HG03432 (cell line): ENCODE results near the gene INAFM2.

Experiments
- ATAC-seq: cut with Tn5 transposase; IDR thresholded peaks from one replicate; pipeline ENCODE4 v1.9.1; 2021; ENCODE audit warnings: mild to moderate bottlenecking, moderate library complexity; ENCODE audit not compliant: unreplicated experiment

The INAFM2 gene

DNA sequence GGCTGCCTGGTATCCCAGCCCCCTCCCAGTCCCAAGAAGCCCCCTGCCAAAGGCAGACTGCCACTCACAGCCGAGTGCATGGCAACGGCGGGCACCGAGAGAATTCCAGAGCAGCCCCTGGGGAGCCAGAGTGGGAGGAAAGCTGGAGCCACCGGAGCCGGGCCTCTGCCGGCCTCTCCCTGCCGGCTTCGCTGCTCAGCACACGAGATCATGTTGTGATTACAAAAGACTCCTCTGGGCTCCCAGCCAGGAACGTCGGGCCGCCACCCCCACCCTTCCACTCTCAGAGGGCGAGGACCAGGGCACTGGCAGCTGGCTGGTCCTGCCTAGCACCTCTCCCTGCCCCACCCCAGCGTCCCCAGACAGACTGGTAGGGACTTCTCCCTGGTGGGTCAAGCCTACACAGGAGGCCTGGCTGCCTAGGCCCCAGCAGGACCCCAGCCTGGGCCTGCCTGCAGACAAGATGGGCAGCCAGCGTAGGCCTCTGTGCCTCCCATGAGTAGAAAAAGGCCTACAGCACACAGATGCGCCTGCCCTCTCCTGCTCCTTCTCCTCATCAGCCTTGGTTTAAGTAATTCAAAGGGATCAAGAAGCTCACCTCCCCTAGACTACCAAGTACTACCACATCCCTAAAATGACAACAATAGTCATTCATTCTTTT lies 17.4 kb downstream of the INAFM2 start, which contains the start of gene CCDC9B:
TSS of gene CCDC9B (minus strand) at position 200 of the 661 bp plus-strand sequence. CDS start at position 80, 120 bp downstream.
- no peak for ATAC-seq

DNA sequence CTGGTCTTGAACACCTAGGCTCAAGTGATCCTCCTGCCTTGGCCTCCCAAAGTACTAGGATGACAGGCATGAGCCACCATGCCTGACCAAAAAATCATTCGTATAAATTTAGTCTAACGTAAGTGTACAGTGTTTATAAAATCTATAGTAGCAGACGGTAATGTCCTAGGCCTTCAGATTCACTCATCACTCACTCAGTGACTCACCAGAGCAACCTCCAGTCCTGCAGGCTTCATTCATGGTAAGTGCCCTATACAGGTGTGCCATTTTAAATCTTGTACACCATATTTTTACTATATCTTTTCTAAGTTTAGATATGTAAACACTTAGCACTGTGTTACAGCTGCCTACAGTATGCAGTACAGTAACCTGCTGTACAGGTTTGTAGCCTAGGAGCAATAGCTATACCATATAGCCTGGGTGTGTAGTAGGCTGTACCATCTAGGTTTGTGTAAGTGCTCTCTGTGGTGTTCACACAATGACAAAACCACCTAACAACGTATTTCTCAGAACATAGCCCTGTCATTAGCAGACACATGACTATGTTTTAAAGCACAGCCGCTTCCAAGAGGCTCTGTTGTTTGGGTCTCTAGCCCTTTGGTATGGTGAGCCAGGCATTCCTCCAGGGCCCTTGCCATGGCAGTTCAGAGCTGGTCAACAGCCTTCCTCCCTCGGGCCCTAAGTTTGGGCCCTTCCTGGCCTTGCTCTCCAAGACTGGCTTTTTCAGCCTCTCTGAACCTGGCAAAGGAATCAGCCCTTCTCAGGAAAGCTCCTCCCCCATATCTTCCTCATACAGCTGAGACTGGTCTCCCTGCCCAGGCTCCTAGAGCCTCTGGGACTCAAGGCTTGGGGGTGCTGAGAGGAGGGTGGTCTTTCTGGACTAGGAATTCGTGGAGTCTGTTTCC lies 19.2 kb downstream of the INAFM2 start:
- no peak for ATAC-seq

DNA sequence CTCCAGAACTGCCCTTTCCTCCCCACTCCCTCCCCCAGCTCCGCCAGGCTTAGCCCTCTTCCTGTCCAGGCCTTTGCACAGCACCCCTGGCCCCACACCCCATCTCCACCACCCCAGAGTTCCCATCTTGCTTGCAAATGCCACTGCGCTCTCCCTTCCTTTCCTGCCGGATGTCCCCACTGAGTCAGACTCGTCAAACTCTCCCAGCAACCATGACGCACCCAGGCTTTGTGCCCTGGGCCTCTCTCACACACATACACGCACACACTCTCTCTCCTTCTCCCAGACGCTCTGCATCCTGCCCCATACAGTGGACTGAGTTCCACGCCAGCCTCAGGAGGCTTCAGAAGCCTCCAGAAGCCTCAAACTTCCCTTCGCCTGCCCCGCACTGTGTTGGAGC lies 20.0 kb downstream of the INAFM2 start:
- ATAC-seq, result no peak

DNA sequence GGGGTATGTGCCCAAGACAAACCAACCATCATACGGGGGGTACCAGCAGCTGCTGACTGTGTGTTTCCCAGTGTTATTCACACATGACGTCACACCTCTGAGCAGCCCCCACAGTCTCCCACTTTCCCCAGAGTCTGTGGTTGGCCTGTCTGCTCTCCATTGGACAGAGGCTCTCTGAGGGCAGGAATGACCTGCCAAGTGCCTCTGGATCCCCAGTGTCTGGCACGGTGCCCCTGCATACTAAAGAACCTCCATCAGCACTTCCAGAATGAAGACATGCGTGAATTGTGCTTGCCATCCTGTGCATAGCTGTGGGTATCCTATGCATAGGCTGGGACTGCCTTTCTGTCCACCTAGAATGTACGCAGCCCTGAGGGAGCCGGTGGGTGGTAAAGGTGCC lies 20.7 kb downstream of the INAFM2 start:
- ATAC-seq, result no peak

DNA sequence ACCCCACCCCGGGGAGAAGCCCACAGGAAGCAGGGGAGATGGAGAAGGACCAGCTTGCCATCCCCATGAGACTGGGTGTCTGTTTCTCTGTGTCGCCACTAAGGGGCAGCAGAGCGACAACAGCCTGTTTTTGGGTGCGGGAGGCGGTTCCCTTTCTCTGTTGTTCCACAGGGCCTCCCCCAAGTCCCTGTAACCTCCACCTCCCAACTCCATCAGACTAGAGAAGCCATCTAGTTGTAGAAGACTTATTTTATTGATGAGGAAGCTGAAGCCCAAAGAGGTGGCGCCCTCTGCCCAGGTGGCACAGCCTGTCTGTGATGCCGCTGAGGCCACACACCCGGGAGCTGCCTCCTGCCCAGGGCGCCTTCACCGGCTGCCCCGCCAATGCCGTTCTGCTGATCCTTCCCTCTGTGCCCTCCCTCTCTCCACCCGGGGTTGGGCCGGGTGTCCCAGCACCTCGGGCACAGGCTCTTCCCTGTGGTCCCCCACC lies 21.2 kb downstream of the INAFM2 start:
- peak; percentile 49 for ATAC-seq

DNA sequence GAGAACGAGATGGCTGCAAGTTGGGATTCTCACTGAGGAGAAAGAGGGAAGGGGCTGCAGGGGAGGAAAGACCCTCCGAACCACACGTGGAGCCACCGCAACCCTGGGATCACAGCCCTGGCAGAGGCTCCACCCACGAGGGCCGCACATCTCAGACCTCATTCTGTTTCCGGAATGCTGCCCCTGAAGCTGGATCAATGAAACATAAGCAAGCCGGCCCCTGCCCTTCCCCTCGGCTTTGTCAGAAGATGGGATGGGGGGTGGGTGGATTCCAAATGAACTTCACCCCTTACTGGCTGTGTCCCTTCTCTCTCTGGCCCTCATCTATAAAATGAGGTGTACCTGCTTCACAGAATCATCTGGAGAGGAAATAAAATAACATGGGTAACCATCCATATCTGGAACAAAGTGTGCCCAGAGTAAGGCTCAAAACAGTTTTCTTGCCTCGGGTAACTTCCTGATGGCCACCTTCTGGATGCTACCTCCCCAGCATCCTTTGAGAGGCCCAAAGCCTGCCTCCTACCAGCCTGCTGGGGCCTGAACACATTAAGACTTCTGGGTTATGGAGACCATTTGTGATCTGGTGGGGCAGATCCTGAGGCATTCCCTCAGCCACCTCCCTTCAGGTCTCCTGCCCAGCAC lies 21.9 kb downstream of the INAFM2 start:
- ATAC-seq, result no peak

DNA sequence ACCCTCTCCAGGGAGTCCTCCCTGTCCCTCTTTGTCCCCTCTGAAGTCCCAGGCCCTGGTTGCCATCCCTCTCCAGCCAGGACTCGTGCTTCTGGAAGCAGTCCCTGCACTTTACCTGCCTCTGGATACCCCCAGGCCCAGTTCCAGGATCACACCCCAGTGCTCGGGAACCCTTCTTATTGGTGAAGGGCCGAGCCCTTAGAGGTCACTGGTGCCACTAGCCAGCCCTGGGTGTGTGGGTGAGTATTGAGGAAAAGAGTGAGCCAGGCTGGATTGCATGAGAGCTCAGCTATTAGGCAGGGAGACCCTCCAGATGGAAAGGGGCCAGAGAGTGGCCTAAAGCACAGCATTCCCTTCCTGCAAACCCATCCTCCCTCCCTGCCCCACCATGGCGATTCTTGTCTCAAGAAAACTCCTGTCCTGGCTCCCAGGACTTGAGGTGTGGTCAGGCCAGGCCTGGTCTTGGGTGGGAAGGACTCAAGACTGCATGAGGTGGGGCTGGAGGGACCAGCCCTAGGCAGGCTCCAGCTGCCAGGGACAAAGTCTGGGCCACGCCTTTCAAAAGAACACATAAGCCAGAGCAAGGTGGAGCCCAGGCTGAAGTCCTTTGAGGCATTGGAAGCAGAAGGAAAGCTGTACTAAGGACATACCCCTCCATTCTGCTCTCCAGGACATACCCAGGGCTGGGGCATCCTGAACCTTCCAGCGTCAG lies 22.5 kb downstream of the INAFM2 start:
- ATAC-seq, result no peak

DNA sequence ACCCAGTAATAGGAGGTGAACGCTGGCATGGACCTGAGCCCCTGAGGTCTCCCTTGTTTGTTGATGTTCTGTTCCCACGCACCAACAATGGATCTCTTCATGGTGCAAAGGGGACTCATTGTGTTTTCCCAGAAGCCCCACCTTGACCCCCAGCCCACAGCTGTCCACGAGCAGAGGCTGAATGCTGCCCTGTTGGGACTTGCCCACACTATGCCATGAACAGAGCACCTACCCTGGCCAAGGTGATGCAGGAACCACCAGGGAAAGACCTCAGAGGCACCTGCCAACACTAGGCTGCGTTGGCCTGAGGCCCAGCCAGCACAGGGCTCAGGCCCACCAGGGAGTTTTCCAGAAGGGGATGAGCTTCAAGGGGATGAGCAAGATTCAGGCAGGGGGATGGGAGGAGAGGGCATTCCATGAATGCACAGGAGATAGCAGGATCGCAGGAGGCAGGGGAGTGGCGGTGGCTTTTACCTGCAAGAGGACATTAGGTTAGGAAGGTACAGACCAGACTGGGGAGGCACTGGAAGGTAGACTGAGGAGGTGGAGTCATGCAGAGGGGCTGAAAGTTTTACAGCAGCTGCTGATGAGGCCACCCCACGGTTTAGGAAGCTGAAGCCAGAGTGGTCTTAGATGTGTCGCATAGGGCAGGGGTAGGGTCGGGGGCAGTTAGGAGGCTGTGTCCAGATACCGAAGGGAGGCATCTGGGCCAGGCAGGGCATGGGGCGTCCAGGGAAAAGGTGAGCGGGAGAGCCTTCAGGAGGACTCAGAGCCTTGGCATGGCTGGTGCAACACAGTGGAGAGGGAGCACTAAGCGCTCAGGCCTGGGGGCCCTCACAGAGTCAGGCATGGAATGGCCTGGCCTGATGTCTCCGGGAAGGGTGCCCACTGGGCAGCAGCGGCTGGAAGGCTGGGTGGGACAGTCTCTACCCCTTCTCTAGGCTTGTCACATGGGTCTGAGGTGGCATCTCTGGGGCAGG lies 23.4 kb downstream of the INAFM2 start:
- ATAC-seq, result no peak

DNA sequence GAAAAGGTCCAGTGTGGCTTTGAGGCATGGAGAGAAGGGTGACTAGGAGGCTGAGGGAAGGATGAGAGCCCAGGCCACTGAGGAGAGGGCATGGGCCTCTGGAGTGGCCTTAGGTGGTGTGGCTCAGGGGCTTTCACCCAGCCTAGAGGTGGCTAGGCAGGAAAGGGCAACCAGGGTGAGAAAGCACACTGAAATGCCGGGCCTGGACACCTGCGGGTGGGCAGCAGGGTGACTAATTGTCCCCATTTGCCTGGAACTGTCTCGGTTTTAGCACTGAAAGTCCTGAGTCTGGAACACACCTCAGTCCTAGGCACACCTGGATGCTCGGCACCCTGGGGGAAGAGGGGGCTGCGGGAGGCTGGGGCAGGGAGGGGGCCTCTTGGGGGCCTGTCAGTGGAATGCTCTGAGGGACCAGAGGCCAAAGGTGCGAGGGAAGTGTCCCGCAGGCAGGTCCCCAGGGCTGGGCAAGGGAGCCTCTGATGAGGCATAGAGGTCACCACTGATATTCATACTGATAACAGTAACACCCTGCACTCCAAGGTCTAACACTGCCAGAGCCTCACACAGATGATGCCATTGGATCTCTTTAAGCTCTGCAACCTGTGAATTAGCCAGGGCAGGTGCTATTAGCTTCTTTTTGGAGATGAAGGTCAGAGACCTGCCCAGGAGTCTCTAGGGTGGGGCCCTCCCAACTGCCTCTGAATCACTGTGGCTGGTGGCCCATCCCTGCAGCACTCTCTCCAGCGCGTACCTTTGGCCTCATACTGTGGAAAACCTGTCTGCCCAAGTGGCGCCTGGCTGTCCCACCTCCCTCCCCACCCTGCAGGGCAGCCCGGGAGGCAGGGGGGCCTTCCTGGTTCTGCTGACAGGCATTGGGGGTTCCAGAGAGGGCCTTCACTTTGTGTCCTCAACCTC lies 24.3 kb downstream of the INAFM2 start:
- no peak for ATAC-seq

DNA sequence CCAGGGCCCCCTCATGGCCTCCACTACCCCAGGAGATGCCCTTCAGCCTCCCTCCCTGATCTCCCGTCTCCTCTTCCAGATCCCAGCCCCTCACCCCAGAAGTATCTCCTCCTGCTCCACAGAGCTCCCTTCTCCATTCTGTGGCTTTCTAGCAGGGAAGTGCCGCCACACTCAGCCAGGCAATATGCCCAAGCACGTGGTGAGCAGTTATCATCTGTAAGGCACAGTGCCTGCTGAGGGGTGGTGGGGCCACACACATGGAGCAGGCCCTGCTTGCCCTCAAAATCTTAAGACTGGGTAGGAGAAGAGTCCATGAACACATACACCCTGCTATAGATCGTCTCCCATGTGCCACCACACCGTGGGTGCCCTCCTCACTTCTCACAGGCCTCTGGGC lies 25.0 kb downstream of the INAFM2 start:
- ATAC-seq, result no peak

DNA sequence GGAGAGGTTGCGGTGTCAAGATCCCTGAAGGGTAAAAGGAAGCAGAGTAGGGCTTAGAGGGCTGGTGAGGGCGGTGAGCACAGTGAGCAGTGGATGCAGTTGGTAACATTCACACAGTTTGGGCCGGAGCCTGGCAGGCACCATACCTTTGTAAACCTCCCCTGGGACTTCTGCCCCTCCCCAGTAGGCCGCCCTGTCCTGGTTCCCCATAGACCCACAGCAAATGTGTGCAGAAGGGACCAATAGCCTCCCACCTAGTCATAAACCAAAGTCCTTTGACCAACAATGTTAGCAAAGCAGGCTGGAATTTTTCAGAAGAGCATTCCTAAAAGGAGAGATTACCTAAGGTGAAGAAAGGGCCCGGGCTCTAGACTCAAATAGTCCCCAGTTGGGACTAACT lies 25.7 kb downstream of the INAFM2 start:
- ATAC-seq, result no peak

DNA sequence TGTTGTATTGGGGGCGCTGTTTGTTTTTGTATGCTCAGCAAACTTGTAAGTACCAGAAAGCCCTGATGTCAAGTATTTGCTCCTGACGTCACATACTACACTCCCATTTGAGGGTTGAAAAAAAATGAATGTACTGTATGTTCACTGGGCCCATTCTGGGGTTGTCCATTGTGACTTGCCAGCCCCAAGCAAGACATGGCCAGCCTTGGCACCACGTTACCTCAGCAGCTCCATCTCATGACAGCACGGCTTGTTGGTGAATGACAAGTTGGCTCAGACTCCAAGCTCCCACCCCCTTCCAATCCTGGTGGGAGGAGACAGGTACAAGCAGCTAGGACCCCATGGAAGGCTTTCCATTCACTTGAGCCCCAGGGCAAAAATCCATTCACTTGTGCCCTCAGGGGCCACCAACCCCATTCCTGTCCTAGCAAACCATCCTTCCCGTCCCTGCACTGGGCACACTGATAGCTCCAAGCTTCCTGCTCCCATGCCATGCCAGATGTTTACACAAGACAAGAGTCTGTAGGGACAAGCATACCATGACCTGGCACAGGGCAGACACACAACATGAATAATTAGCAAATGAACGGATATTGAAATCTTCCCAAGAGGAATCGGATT lies 28.9 kb downstream of the INAFM2 start:
- no peak for ATAC-seq

DNA sequence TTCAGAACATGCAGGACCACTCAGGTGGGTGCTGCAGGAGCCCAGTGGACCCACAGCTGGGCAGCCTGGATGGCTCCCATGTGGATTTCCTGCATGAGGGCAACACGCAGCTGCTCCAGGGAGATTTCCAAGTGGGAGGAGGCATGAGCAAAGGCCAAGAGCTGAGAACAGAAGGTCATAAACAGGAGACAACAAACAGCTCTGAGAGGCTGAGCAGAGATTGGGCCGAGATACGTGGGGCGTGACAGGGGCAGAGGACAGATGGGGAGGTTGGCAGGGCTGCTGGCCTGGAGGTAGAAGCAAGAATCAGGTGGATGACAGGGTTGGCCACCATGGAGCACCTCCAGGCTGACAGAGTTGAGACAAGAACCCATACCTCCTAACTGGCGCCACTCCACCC lies 30.2 kb downstream of the INAFM2 start:
- no peak for ATAC-seq

DNA sequence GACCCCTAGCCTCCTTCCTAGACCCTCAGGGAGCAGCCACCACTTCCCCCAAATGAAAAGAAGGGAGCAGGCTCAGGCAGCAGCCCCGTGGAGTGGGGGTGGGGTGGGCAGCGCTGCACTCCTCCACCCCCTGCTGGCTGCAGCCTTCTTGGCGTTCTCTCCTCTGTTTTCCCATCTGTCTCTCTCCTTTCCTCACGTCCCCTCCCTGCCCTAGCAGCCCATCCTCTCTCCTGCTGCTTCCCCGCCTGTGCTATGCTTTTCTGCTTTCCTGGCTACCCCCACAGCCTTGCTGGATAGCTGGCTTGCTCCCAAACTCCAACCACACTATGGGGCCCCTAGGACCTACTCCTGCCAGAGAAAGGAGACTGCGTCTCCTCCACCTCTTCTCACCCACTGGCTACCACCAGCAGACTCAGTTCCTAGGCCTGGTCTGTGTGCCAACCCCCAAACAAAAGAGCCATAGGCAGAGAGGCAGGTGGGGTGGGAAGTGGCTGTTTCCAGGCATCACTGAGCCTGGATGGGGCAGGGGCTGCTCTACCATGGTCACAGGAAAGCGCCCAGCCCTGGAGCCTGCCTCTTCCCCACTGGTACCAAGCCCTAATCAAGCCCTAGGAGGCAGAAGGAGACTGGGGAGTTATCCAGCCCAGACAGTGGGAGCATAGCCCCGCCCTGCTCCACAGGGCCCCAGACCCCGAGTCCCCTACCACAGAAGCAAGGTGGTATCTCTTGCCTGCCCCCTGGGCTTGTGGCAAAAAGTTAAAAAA lies 31.1 kb downstream of the INAFM2 start:
- ATAC-seq, result no peak

DNA sequence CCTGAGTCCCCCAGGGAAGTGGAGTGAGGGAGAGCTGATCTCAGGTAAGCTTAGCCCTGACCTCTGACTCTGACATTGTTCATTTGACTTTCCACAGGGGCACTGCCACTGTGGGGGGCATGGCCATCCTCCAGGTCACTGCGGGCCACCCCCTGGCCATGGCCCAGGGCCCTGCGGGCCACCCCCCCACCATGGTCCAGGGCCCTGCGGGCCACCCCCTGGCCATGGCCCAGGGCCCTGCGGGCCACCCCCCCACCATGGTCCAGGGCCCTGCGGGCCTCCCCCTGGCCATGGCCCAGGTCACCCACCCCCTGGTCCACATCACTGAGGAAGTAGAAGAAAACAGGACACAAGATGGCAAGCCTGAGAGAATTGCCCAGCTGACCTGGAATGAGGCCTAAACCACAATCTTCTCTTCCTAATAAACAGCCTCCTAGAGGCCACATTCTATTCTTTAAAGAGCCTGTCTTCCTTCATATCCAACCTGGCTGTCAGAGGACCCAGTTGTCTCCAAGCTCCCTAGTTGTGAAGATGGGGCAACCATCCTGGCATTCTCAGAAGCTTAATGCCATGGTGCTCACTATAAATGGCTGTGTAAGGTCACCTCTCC lies 32.6 kb downstream of the INAFM2 start:
- no peak for ATAC-seq

DNA sequence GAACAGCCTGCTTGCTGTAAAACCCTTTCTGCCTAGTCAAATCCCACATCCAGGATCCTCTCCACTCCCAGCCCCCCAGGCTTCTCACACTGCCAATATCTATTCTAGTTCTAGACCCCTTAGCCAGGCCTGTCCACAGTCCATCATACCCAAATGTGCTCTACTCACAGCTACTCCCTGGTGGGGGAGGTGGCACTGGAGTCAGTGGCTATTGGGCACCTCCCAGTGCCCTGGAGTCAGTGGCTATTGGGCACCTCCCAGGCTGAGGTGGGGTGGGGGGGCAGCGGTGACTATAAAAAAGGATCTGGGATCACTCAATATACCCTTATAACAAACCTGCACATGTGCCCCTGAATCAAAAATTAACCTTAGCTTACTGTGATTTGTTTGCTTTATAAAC lies 33.8 kb downstream of the INAFM2 start:
- ATAC-seq, result no peak
